ENCODE results near the gene CDK6. TPM values are rescaled to one million over a fixed set of nuclear protein-coding genes. Genes with fewer than 3 reads are reported as not detected.

CDK6 gene
- polyA plus RNA-seq, 2 of the 4 experiments (the other 2 are of a cell fraction): 13.6 to 25.9 TPM

- Histone ChIP-seq H3K4me2 (no peak overlapping the region), H3K9me3 (no peaks in the 10 kb centered on the region), H3K4me3 (no peak overlapping the region), H3K4me1 (peaks cover 39% of the 10 kb centered on the region), H3K27ac (no peak overlapping the region)
- TF ChIP-seq, protein P1, sequence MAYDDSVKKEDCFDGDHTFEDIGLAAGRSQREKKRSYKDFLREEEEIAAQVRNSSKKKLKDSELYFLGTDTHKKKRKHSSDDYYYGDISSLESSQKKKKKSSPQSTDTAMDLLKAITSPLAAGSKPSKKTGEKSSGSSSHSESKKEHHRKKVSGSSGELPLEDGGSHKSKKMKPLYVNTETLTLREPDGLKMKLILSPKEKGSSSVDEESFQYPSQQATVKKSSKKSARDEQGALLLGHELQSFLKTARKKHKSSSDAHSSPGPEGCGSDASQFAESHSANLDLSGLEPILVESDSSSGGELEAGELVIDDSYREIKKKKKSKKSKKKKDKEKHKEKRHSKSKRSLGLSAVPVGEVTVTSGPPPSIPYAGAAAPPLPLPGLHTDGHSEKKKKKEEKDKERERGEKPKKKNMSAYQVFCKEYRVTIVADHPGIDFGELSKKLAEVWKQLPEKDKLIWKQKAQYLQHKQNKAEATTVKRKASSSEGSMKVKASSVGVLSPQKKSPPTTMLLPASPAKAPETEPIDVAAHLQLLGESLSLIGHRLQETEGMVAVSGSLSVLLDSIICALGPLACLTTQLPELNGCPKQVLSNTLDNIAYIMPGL (CRISPR knock-in tag; IDR thresholded peaks at IDR 0.05; ENCODE audit: borderline replicate concordance): no peak
- TF ChIP-seq, protein P2, sequence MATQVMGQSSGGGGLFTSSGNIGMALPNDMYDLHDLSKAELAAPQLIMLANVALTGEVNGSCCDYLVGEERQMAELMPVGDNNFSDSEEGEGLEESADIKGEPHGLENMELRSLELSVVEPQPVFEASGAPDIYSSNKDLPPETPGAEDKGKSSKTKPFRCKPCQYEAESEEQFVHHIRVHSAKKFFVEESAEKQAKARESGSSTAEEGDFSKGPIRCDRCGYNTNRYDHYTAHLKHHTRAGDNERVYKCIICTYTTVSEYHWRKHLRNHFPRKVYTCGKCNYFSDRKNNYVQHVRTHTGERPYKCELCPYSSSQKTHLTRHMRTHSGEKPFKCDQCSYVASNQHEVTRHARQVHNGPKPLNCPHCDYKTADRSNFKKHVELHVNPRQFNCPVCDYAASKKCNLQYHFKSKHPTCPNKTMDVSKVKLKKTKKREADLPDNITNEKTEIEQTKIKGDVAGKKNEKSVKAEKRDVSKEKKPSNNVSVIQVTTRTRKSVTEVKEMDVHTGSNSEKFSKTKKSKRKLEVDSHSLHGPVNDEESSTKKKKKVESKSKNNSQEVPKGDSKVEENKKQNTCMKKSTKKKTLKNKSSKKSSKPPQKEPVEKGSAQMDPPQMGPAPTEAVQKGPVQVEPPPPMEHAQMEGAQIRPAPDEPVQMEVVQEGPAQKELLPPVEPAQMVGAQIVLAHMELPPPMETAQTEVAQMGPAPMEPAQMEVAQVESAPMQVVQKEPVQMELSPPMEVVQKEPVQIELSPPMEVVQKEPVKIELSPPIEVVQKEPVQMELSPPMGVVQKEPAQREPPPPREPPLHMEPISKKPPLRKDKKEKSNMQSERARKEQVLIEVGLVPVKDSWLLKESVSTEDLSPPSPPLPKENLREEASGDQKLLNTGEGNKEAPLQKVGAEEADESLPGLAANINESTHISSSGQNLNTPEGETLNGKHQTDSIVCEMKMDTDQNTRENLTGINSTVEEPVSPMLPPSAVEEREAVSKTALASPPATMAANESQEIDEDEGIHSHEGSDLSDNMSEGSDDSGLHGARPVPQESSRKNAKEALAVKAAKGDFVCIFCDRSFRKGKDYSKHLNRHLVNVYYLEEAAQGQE (IDR thresholded peaks at IDR 0.05): no peak
- TF ChIP-seq E2F6 (IDR thresholded peaks at IDR 0.05; ENCODE audit: borderline replicate concordance, low read depth) (no peak), RFX5 (IDR thresholded peaks at IDR 0.05) (no peak), MAZ (IDR thresholded peaks at IDR 0.05; ENCODE audit: borderline replicate concordance, low read depth, low read length) (no peak), KDM5A (IDR thresholded peaks at IDR 0.05) (no peak), RCOR1 (IDR thresholded peaks at IDR 0.05; ENCODE audit: low read depth, low read length) (no peak), ZNF302 (CRISPR knock-in tag; IDR thresholded peaks at IDR 0.05) (peak; percentile 66; the same call in 1 of the 2 replicates), ZC3H11A (IDR thresholded peaks at IDR 0.05) (no peak), USF2 (IDR thresholded peaks at IDR 0.05) (no peak), SREBF2 (IDR thresholded peaks at IDR 0.05) (no peak), POLR2A (IDR thresholded peaks at IDR 0.05; ENCODE audit: low read length) (no peak), HOXB5 (CRISPR knock-in tag; IDR thresholded peaks at IDR 0.05) (peak; percentile 74), EHMT2 (IDR thresholded peaks at IDR 0.05; ENCODE audit: low read depth) (no peak), CBX8 (IDR thresholded peaks at IDR 0.05) (no peak), EHF (CRISPR knock-in tag; IDR thresholded peaks at IDR 0.05) (0 out of 2 replicates have a peak, but pooled peaks have one; percentile 26)
- TF ChIP-seq, protein P3, sequence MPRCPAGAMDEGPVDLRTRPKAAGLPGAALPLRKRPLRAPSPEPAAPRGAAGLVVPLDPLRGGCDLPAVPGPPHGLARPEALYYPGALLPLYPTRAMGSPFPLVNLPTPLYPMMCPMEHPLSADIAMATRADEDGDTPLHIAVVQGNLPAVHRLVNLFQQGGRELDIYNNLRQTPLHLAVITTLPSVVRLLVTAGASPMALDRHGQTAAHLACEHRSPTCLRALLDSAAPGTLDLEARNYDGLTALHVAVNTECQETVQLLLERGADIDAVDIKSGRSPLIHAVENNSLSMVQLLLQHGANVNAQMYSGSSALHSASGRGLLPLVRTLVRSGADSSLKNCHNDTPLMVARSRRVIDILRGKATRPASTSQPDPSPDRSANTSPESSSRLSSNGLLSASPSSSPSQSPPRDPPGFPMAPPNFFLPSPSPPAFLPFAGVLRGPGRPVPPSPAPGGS (IDR thresholded peaks at IDR 0.05): no peak
- TF ChIP-seq, protein P4, sequence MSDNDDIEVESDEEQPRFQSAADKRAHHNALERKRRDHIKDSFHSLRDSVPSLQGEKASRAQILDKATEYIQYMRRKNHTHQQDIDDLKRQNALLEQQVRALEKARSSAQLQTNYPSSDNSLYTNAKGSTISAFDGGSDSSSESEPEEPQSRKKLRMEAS (IDR thresholded peaks at IDR 0.05): no peak
- ChIA-PET POLR2A (no interaction called here), CTCF (interaction anchor here (0.6 to 2.7 kb wide), 2 partner anchors 88 to 148 kb away, joined by 3 to 9 read pairs; no protein-coding TSS in a partner anchor)
- no peak for DNase-seq (ENCODE audit: low read depth in 1 of 2, low spot score in 1 of 2)
- 91% methylated on average over 6 of the region's 6 CpGs for WGBS (ENCODE audit: missing lambda C conversion rate)
- no peak for ATAC-seq
- no peak for FAIRE-seq
Measured at GRCh38 chr7:92685136-92686042, 151.0 kb downstream of the CDK6 start.

Data from A549 (cell line).